ENCODE results near the gene PHOSPHO1.

PHOSPHO1 gene

DNA sequence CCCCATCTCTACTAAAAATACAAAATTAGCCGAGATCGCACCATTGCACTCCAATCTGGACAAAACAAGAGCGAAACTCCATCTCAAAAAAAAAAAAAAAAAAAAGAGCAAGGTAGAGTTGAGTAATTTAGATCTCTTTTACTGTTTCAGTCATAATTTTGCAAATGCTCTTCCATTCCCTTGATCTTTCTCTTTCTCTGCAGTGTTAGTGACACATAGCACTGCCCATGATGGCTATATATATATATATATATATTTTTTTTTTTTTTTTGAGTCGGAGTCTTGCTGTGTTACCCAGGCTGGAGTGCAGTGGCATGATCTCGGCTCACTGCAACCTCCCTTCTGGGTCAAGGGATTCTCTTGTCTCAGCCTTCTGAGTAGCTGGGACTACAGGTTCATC, 12.2 kb upstream of the PHOSPHO1 start:
- DNase-seq (ENCODE audit: low read depth), result no peak

DNA sequence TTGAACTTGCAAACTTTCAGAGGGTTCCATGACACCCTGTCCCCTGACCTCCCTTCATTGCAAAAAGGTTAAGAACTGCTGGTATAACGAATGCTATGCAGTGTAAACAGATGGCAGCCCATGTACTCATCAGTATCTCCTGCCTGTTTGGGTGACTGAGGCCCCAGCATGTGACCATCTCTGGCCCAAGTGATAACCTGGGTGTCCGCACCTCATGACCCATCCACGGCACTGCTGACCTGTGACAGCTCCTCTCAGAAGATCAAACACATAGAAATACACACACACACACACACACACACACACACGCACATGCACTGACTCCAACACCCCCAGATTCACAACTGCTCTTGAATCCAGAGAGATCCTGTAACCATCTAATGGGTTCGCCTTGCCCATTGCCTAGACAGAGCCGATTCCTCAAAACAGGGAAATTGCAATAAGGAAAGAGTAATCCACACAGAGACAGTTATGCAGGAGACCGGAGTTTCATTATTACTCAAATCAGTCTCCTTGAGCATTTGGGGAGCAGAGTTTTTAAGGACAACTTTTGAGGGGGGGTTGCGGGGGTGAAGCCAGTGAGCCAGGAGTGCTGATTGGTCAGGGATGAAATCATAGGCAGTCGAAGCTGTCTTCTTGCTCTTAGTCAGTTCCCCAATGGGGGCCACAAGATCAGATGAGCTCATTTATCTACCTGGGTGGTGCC, 11.3 kb upstream of the PHOSPHO1 start:
- DNase-seq (ENCODE audit: low read depth), result no peak

DNA sequence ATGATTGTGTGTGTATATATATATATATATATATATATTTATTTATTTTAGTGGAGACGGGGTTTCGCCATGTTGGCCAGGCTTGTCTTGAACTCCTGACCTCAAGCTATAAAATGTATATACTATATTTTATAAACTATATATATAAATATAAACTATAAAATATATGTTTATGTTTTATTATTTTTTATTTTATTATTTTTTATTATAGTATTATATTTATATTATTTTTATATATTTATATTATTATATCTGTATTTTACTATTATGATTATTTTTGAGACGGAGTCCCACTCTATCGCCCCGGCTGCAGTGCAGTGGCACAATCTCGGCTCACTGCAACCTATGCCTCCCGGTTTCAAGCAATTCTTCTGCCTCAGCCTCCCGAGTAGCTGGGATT, 10.5 kb upstream of the PHOSPHO1 start:
- DNase-seq (ENCODE audit: low read depth), result no peak

DNA sequence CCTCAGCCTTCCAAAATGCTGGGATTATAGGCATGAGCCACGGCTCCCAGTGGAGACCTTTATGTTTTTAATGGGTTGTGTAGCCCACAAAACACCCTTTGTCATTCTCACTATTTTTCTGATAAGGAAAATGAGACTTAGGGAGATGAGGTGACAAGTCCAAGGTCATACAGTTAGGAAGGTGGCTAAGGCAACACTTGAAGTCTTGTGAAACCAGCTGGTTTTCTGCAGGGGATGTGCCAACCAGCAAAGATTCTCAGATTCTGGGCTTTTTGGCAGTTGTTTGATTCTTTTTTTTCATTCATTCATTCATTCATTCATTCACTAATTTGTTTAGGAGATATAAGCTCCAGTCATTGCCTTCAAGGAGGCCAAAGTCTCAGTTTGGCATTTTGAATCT, 10.0 kb upstream of the PHOSPHO1 start:
- DNase-seq (ENCODE audit: low read depth), result no peak

DNA sequence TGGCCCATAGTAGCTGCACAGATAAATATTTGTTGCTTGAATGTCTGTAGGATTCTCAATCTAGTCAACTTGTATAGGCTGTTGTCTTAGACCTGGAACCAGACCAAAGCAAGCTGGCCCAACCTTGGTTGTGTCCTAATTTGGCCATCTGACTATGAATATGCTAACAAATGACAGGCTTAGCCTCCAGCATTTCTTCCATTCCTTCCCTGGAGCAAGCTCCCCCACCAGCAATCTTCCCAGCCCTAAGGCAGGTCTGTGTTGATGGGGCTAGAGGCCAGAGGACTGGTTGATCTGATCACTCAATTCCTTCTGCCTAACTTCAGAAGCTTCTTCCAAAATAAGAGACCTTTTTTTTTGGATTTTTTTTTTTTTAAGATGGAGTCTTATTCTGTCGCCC, 9.4 kb upstream of the PHOSPHO1 start:
- no peak for DNase-seq (ENCODE audit: low read depth)

DNA sequence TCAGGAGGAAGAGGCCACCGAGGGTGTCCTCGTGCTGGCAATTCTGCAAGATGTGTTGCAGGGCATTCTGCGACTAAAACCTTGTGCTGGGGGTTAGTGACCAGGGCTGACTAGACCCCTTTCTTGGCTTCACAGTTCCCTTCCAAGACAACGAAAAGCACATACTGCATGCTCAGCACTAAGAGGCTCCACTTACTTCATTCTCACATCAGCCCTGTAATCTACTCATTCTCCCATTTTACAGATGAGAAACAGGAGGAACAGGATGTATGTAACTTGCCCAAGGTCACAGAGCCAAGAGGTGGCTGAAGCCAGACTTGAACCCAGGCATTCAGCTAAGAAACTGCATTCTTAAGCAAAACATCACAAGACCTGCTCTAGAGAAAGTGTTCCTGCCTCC, 5.3 kb upstream of the PHOSPHO1 start:
- no peak for DNase-seq (ENCODE audit: low read depth)

DNA sequence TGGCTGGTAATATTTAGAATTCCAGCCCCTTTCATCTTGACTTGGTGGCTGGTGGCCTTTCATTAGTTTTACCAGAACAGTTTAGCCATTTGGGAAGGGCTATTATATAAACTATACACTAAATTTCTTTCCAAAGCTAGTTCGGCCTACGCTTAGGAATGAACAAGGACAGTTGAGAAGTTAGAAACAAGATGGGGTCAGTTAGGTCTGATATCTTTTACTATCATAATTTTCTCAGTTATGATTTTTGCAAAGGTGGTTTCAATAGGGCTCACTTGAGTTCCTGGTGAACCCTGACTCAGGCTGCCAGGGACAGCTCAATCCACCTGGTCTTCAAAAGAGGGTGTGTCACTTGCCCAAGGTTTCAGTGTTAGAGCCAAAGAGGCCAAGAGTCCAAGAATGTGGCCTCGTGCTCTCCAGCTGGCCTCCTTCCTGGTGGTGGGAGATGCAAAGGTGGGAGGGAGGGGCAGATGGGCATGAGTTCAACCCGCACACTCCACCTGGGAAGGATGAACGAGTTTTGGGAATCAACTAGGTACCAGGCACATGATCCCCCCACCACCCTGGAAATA, 4.0 kb upstream of the PHOSPHO1 start:
- no peak for DNase-seq (ENCODE audit: low read depth)

DNA sequence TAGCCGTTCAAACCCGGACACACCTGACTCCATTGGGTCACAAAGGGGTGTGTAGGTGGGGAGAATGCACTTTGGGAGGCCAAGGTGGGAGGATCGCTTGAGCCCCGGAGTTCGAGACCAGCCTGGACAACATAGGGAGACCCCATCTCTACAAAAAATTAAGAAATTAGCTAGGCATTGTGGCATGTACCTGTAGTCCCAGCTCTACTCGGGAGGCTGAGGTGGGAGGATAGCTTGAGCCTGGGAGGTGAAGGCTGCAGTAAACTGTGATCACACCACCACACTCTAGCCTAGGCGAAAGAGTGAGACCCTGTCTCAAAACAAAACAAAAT, 942 bp upstream of the PHOSPHO1 start:
- DNase-seq (ENCODE audit: low read depth), result no peak

DNA sequence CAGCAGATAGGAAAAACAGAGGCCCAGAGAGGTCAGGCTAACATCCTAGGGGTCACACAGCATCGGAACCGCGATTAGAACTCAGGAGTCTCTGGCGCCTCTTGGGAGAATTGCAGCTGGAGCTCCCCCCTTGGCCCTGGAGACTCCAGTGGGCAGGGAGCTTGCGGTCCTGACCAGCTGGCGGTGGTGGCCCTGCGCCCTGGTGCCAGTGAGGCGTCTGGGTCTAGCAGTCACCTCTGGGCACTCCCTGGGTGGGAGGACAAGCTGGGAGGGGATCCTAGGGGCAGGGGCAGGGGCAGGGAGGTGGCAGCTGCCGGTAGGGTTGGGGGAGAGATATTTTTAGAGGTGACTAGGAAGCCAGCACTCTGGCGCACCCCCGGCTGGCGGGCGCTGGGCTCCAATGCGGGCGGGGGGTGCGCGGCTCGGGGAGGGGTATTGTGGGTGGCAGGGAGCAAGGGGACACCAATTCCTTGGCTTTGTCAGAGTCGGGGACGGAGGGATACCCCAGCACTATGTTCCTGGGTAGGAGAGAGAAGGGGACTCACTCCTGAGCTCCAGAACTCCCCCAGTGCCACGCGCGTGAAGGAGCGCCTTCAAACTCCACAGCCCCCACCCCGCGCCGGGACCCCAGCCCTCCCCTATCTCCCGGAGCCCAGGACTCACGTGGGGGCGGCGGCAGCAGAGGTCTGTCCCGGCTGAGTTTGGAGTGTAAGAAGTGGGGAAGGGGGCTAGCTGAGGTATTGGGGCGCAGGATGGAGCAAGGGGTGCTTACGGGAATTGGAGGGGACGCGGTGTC, 584 bp downstream of the PHOSPHO1 start:
- no peak for DNase-seq (ENCODE audit: low read depth)

DNA sequence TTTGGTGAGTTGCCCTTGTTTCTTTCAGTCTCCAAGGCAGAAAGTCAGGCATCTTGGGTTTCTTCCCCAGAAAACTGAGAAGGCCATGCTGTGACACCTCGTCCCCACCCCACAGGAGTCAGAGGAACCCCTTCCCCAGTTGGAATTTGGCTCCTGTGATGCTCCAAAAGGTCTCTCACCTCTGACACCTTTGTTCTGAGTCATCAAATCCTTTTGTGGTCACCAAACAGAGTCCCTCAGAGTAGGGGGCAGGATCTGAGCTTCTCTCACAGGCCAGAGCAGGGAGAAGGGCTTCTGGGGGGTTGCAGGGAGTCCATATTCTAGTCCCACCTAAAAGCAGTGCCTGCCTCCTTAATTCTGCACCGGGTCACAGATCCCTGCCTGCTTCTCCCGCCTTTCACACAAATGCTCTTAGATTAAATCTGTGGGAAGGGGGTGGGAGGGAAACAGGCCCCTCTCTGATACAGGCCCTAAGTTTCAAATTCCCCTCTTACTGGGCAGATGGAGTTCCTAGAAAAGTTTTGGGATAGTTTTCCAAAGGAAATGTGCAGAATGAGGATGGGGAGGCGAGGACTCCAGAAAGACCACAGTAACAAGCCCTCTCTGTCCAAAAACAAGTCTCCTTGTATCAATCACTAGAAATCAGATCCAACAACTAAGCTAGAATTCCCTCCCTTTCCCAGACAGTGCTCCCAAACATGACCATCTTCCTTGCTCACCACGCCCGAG, 1.3 kb downstream of the PHOSPHO1 start:
- no peak for DNase-seq (ENCODE audit: low read depth)

DNA sequence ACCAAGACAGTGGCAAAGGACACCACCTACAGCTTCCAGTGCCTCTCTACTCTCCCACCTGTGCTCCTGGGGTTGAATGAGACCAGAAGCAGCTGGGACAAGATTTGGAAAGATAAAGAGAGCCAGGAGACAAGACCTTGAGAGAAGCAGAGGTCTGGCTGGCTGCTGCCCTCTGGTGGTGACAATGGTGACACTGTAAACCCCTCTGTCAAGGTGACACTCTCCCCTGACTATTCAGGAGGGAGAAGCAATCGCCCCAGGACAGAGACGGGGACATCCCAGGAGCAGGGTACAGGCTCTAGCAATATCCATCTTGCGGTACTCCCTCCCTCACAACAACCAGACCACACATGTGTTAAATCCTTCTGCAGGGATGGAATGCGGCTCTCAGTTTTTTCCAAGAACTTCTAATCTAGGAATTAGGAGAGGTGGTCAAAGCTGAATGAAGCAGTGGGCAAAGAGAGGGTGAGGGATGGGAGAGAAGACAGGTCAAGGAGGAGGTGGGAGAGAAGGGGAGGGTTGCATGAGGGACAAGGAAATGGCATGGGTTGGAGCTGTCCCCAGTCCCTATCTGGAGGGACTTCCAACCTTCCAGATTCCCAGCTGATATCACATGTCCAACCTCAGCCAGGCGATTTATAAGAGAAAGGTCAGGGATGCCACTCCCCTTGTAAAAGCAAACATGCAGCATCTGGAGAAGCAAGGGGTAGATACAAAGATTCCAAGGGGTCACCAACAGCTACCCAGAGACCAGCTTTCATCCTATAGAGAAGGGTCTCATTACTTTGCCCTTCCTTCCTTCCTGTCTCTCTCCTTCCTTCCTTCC, 2.9 kb downstream of the PHOSPHO1 start:
- DNase-seq (ENCODE audit: low read depth), result no peak

DNA sequence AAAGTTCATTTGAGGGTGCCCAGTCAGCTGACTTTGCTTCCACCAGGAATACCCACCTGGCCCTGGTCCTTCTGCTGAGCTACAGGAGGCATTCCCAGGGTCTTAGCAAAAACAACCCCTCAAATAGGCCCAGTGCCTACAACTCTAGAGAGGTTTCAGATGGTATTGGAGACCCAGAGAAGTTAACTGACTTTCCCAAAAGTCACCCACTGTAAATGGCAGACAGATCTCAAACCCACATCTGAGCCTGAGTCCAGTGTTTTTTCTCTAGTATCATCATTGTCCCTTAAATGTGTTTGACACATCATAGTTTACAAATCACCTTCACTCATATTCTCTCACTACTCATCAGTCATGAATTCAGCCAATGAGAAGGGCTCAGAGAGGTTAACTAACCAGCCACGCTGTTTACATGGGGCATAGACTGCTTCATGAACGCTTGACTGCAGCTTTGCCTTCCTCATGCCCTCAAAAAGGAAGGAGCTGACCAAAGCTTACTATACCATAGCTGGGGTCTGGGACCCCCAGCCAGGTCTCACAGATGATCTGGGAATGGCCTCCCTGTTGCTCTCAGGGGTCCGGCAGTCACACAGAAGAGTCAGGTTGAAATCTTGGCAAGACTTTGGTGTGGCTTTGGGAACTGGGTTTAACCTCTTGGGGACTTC, 3.7 kb downstream of the PHOSPHO1 start:
- DNase-seq (ENCODE audit: low read depth), result no peak

DNA sequence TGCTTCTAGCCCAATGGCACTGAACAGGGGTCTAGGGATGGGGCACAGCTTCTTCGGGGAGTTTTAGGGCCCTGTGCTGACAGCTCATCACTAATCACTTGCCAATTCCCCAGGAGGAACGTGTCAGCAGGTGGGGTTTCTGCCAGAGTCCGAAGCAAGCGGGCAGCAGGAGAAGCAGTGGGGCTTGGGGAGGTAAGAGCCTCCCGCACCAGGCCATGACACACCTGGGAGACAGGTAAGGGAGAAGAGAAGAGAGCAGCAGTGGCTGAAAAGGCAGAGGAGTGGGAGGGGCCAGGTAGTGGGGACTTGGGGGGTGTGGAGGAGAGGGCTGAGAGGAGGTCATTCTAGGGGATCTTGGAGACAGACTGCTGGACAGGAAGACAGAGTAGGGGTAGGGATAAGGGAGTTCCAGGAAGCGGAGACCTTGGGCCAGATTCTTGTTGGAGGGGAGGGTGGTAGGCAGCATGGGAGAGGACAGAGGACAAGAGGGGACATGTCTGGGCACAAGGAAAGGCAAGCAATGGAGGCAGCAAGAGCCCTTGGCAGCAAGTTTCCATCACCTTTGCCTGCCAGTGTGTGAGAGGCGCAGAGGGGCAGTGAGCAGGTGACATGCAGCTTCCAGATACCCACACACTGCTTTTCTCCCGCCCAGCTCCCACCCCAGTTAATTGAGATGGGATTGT, 4.9 kb downstream of the PHOSPHO1 start:
- DNase-seq (ENCODE audit: low read depth), result no peak

DNA sequence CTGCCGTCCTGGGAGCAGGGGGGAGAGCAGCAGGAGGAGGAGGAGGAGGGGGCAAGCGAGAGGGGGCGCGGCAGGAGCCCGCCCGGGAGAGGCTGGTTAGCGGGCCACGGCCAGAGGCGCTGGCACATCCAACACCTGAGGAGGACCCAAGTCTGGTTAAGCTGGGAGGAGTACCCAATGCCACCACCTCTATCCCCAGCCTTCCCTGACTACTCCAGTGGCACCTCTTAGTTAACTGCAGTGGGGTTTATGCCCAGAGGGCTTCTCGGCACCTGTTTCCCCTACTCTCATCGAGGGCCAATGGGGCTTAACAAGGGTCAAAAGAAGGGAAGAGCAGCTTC, 5.6 kb downstream of the PHOSPHO1 start:
- no peak for DNase-seq (ENCODE audit: low read depth)

DNA sequence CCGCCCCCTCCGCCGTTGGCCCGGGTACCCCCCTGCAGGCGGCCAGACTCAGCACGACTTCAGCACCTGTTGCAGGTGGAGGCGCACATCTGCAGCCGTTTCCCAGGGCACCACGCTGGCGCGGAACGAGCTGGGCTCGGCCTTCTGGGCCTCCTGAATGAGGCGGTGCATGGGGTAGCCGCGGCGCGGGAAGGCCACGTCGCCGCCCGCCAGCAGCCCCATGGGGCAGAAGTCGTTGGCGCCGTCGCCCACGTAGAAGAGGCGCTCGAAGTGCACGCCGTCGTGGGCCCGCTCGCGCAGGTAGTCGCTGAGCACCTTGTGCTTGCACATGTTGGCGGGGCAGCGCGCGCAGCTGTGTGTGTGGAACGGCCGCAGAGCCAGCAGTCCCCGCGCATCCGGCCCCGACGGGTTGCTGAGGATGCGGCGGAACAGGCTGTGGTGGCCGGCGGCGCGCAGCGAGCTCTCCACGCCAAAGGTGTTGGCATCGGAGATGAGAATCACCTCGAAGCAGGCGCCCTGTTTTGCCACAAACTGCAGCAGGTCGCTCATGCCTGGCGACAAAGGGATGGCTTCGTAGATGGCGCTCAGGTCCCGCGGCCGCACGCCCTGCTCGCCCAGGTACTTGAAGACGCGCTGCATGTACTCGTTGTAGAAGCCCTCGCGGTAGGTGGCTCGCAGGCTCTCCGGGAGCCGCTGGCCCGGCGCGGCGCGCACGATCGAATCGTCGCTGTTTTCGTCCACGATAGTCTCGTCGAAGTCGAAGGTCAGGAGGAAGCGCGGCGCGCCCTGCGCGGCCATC, 6.2 kb downstream of the PHOSPHO1 start:
- DNase-seq (ENCODE audit: low read depth), result no peak

DNA sequence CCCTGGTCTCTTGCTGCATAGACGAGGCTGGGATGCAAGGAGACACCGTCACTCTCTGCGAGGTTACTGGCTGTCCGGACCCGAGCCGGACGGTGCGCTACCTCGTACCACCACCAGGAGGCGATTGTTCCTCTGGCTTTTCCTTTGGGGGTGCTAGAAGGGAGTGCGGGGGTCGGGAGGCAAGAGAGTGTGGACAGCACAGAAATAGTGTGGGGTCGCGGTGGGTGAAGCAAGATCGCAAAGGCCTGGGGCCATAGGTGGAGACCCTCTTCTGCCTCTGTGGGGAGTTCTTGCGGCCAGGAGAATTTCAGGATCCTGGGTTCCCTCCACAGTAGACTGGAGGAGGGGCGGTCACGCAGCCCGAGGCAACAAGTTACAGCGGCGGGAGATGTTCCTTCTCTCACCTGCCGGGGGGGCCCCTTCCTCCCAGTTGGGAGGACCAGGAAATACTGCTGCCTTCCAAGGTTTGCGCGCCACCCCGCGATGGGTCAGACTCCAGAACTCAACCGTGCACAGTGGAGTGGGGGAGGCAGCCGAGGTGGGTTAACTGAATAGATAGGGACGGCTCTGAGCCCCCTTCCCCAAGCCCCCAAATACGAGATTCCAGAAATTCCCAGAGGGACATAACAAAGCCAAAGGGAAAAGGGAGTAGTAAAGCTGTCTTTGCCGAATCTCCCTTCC, 6.9 kb downstream of the PHOSPHO1 start:
- DNase-seq (ENCODE audit: low read depth), result peak; percentile 56

DNA sequence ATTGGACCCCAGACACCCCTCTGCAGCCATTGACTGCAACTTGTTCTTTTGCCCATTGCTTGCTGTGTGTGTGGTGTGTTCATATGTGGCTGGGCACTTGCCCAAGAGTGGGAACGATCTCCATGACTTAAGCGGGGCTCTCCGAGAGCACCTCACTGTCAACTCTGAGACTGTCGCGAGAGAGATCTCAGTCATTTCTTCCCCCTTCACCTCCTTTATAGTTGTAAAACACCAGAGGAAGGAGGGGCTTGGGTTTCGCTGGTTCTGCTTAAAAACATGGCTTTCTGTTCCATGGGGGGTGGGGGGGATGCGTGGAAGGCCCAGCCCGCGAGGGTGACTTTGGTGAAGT, 7.4 kb downstream of the PHOSPHO1 start:
- DNase-seq (ENCODE audit: low read depth), result no peak

DNA sequence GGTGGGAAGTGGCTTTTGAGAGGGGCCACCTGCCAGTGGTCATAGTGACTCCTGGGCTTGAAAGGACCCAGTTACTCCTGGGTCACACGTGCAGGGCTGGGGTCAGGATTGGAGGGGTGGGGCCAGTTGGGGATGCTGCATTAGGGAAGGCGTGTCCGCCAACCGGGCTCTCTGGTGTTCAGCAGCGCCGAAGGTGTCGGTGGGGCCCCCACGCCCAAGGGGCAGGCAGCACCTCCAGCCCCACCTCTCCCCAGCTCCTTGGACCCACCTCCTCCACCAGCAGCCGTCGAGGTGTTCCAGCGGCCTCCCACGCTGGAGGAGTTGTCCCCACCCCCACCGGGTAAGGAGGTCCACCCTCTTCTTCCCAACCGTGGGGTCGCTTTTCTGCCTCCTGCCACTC, 10.6 kb downstream of the PHOSPHO1 start:
- DNase-seq (ENCODE audit: low read depth), result no peak
